ENCODE results near the gene CLEC7A. TPM values are rescaled to one million over a fixed set of nuclear protein-coding genes. Genes with fewer than 3 reads are reported as not detected.
A peak's percentile ranks its signal among the peaks of the same experiment; 100 is the strongest.

CLEC7A gene
- polyA plus RNA-seq, 10 donors = 1.0 to 4.2 (median 1.5) TPM

DNA sequence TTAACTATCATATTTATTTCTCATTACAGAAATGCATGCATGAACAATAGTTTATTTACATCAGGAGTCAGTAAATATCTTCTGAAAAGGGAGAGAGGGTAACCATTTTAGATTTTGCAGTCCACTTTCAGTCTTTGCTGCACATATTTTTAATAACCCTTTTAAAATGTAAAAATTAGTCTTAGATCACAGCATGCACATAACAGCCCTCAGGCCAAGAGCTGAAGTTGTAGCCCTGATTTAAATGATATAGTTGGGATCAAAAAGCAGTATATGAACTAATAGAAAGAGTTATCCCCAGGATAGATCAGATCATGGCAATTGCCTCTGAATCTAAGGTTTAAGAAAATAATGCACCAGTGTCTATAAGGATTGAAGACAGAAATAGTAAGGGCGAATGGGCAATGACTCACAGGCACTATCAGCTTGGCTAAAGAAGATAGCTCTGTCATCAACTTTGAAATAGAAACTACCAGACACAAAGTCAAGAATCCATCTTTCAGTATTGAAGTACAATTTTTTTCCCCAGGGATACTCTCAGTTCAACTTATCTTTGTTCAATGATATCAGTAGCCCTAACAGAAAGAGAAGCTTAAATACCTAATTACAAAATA lies 13.1 kb upstream of the CLEC7A start:
- DNase-seq = no peak

DNA sequence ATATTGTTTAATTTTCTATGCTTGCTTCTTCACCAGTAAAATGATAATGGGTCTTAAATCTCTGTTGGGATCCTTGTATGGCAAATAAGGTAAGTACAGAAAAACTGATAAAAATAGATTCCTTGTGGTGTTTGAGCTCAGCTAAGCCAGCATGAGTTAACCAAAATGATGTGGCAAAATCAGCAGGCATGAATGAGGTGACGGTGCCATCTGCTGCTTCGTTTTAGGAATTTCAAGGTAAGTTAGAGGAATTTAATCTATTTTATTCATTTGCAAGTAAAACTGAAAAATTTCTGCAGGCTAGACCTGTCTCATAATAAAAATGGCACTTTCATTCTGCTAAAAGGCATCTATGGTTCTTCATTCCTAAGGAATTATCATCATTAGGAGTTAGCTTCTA lies 10.0 kb upstream of the CLEC7A start:
- peak in 2 of 3 donors; percentile 33 to 69 for DNase-seq

DNA sequence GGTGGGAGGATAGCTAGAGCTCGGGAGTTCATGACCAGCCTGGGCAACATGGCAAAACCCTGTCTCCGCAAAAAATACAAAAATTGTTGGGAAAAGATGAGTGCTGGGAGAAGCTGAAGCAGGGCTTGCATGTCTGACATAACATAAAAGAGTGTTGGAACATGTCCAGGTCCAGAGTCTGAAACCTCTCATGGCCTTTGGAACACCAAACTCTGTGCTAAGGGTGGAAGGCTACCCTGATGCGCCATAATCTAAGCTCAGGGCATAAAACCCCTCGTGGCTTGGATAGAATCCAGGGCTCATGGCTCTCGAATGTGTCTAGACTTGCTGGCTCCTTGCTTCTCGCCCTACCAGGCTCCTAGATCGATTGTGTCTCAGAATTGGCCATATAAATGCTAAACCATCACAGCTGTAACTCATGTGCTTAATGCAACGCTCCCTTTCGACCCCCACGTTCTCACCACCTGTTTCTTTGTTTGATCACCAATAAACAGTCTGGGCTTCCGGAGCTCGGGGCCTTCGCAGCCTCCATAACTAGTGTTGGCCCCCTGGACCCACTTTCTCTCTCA lies 6.7 kb upstream of the CLEC7A start:
- no peak for DNase-seq

DNA sequence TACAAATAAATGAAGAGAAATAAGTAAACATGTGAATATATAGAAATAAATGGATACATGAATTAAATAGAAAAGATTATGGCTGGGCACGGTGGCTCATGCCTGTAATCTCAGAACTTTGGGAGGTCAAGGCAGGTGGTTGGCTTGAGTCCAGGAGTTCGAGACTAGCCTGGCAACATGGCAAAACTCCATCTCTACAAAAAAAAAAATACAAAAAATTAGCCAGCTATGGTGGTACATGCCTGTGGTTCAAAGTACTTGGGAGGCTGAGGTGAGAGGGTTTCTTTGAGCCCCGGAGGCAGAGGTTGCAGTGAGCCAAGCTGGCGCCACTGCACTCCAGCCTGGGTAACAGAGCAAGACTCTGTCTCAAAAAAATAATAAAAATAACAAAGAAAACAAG lies 5.1 kb upstream of the CLEC7A start:
- no peak for DNase-seq

DNA sequence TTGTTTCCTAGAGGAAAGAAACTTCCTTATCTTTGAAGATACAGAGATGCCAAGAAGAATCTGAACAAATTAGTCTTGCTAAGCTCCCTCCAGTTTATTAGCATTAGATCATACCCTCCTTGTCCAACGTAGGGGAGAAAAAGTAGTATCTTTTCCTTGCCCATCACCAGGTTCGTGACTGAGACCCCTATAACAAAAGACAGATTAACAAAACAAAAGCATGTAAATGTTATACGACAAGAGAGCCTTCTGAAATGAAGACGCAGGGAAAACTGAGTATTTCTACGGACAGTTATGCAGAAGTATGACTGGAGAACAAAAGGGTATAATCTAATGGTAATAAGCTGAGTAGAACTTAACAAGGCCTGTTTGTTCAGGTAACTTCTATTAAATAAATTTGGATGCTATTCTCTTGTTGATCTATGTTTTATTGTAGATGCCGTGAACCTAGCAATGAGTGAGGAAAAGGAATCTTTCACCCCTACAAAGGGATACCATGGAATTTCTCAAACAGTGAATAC lies 2.9 kb upstream of the CLEC7A start:
- no peak for DNase-seq

DNA sequence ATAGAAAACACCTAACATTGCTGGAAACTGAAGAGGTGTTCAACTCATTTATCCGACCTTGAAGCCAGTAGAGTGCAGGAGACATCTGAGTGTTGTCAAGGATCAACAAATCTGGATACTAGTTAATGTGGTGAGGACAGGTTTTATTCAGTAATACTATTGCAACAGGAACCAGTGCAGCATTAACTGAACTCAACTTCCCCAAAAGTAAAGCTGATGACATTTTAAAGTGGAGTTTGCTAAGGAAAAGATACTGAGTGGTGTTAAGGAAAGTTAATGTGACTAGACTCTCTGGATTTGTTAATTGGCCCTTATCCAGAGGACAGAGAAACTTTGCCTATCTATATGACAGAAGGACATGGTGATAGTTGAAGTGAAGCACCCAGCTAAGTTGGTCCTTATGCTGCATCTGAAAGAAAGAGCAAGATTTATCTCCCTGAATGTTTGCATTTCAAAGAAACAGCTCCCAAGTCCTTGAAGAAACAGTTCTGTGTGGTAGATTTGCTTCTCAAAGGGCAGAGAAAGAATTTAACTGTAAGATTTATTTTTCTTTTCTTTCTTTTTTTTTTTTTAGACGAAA lies 1.2 kb upstream of the CLEC7A start:
- peak in 1 of 3 donors; percentile 12 for DNase-seq

DNA sequence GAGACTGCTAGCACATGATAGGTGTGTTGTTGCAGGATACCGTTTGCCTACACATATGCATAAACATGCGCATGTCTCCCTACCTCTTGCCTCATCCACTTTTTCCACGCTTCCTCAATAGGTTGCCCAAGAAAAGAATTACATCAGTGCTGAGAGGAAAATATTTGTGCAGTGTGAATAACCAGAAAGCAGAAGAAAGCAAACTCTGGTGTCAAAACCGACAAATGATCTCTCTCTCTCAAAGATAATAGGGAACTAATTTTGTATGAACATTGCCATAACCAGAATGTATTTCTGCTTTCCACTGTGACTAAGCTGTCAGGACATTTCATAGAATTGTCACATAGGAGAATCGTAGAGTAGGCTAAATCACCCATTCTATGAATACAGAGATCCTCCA lies 1.3 kb downstream of the CLEC7A start:
- peak in 2 of 3 donors; percentile 13 to 49 for DNase-seq

DNA sequence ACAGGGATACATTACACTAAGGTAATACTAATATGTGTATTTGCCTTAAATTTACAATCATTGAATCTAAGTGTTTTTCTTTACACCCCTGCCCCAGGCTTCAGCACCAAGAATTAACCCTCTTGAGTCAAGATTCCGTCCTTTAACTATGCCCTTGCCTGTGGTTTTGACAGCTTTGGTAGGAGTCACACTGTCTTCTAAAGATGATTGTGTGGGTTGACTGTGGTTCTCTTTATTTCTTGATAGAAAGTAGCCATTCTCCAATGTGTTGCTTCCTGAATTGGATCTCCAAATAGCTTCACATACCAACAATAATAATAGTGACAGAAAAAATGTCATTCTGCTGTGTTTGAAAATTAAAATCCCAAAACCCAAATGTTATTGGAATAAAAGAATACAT lies 3.6 kb downstream of the CLEC7A start:
- DNase-seq = no peak

DNA sequence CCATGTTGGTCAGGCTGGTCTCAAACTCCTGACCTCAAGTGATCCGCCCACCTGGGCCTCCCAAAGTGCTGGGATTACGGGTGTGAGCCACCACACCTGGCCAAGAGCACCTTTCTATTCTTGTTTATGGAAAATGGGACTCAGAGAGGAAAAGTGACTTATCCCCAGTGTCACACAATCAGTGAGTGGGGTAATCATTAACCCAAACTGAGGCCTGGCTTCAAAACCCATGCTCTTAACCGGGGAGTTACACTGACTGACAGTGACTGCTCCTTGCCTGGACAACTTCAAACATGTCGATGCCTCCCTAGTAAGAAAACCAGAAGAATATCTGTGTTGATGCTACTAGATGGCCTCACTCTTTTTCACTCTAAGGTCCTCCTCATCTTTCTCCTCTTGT lies 7.3 kb downstream of the CLEC7A start:
- DNase-seq = no peak

DNA sequence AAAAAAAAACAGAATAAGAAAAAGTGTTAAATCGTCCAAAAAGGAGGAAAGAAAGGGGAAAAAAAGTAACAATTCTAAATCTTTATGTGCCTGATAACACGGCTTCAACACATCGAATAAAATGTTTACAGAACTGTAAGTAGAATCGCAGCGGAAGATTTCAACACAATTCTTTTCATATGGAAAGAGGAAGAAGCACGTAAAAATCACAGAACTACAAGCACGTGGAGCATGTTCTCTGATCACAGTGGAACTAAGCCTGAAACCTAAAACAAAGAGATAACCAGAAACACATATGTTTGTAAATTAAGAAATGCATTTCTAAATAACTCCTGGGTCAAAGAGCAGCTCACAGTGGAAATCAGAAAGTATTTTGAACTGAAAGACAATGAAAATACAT lies 8.7 kb downstream of the CLEC7A start:
- DNase-seq = peak in 1 of 3 donors; percentile 31

DNA sequence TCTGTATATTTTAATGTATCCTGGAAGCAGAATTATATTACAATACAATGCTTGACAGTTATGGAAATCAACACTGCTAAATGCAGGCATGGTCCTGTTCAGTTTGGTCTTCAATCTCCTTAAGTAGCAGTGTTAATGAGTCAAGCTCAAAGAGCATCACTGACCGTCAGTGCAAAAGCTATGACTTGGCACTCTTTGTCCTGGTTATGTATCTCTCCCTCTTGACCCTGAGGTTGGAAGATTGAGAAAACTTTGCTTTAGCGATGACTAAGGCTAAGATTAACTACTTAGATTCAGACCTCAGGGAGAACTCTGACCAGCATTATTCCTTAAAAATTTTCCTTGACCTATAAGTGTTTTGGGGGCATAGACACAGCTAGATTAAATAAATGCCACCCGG lies 10.9 kb downstream of the CLEC7A start:
- no peak for DNase-seq

DNA sequence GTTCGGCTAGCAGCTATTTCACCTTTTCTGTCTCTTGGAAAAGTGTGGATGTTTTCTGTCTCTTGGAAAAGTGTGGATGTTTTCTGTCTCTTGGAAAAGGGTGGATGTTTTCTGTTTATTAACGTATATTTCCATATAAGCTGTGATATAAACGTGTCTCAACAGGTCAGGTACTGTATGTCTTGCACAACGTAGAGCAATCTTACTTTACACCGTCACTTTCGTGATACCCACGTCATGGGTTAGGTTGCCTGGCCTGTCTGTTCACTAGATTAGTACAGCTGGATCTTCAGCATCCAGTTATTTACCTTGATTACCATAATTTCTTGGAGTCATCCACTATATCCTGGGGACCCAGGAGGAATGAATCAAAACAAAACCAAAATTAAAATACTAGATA lies 14.1 kb downstream of the CLEC7A start:
- DNase-seq = no peak

DNA sequence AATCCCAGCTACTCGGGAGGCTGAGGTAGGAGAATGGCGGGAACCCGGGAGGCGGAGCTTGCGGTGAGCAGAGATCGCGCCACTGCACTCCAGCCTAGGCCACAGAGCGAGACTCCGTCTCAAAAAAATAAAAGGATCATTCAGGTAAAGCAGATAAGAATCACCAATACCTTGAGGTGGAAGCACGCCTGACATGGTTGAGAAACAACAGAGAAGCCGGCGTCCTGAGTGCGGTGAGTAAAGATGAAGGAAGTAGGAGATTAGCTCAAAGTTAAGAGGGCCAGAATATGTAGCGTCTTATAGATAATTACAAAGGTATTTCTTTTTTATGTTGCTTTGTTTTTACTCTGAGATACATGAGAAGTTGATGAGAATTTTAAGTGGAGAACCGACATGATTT lies 14.7 kb downstream of the CLEC7A start:
- DNase-seq = no peak

DNA sequence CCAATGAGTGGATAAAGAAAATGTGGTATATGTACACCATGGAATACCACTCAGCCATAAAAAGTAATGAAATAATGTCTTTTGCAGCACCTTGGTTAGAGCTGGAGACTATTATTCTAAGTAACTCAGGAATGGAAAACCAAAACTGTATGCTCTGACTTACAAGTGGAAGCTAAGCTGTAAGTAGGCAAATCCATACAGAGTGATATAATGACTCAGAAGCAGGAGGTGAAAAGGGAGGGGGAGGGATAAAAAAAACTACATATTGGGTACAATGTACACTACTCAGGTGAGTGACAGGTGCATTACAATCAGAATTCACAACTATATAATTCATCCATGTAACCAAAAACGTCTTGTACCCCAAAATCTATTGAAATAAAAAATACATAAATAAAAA lies 16.1 kb downstream of the CLEC7A start:
- DNase-seq = no peak

DNA sequence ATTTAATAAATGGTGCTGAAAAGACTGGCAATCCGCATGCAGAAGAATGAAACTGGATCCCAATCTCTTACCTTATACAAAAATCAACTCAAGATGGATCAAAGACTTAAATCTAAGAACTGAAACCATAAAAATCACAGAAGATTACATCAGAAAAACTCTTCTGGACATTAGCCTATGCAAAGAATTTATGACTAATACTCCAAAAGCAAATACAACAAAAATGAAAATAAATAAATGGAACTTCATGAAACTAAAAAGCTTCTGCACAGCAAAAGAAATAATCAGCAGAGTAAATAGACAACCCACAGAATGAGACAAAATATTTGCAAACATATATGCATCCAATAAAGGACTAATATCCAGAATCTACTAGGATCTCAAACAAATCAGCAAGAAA lies 16.9 kb downstream of the CLEC7A start:
- DNase-seq = no peak

DNA sequence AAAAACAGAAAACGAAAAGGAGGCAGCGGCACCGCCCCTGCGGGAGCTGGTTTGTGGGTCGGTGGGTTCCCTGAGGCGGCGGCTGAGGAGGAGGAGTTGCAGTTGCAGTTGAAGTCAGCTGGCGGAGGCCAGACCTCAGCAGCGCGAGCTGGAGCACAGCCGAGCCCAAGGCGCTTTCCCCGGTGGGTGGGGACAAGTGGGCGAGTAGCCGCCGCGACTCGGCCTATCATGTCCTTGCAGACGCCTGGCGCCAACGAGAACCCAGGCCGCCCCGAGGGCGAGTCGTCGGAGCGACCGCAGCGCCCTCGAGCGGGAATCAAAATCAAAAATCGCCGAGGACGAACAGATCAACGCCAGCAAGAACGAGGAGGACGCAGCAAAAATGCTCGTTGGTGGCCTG lies 18.5 kb downstream of the CLEC7A start:
- no peak for DNase-seq

DNA sequence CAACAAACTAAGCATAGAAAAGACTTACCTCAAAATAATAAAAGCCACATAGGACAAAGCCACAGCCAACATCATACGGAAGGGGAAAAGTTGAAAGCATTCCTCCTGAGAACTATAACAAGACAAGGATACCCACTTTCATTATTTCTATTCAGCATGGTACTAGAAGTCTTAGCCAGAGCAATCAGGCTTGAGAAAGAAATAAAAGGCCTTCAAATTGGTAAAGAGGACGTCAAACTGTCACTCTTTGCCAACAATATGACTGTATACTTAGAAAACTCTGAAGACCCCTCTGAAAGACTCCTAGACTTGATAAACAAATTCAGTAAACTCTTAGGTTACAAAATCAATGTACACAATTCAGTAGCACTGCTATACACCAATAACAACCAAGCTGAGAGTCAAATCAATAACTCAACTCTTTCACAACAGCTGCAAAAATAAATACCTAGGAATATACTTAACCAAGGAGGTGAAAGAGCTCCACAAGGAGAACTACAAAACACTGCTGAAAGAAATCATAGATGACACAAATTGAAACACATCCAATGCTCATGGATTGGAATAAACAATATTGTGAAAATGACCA lies 19.6 kb downstream of the CLEC7A start:
- no peak for DNase-seq

DNA sequence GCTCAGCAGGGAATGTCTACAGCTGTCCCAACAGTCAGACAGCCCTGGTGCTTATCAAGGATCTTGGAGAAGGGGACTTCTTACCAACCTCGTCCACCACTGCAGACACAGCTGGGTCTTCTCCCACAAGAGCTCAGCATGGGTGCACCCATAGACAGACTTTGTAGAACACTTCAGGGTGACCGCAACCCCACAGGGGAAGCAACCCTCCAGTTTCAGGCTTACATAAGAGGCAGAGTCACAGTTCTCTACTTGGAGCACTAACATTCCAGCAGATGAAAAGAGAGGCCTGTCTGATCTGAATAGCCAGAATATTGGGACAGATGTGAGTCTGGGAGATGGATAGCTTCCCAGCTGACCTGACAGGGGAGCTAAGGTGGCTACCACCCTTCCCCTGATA lies 27.7 kb downstream of the CLEC7A start:
- peak in 1 of 3 donors; percentile 15 for DNase-seq

DNA sequence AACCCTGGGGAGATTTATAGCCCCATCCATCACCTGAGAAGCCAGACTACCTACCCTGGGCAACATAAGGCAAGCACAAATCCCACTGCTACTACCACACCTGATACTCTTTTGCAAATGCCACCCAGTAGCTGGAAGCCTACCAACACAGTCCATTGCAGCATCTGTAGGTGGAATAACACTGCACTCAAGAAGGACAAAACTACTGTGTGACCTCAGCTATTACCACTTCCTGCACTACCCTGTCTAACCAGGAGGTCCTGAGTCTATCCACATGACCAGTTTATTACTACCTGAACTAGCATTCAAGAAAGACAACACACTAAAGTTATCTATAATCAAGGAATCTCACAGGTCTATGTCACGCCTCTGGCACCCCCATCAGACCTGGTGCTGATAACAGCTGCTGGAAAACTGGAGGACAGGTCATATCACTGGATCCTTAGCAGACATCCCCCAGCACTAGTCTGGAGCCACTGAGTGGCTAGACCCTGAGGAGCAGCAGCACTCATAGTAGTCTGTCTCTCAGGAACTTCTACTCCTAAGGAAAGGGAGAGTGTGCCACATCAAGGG lies 28.3 kb downstream of the CLEC7A start:
- no peak for DNase-seq

DNA sequence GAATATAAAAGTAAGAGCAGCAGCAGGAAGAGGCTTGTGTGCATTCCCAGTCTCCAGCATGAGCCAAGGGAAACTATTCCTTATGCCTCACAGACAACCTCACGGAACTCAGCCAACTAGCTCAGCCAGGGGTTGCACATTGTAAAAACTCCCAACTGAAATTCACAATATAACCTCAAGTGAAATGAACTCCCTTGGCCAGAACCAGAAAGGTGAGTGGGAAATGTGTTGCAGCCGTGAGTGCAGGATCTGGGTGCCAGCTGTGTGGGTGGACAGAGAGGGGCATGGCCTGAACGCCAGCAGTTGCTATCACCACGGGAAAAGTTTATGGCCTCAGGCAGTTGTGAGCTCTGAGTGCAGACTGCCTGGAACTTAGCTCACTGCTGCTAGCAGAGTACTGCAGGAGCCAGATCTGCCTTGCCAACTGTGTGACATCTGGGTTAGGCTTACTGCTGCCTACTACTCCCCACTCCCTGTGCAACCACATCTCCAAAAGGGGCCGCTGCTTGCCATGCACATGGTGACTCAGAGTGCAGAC lies 28.9 kb downstream of the CLEC7A start:
- peak; percentile 23 to 87 (median 78) for DNase-seq

DNA sequence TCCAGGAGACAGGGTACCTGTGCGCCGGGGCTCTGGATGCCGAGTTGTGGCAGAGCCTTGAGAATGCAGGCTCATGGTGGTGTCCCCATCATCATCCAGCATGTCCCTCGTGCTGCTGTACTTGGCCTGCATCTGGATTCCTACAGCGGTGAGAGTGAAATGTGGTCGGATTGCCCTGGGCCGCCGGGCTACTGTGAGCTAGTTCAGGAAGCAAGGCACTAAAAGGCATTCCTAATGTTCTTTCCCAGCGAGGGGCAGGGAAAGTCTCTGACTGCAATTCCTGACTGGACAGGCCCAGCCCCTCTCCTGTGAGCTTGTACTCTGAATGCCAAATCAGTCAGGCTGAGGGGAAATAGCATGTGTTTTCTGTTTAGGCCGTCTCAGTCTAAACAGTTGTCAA lies 31.2 kb downstream of the CLEC7A start, which contains the start of gene CLEC1A:
Gene CLEC1A, minus strand, starts transcription at position 195 of the 400 bp plus-strand sequence. Its CDS starts 63 bp downstream, at position 132.
- DNase-seq = peak in 2 of 3 donors; percentile 43 to 53

DNA sequence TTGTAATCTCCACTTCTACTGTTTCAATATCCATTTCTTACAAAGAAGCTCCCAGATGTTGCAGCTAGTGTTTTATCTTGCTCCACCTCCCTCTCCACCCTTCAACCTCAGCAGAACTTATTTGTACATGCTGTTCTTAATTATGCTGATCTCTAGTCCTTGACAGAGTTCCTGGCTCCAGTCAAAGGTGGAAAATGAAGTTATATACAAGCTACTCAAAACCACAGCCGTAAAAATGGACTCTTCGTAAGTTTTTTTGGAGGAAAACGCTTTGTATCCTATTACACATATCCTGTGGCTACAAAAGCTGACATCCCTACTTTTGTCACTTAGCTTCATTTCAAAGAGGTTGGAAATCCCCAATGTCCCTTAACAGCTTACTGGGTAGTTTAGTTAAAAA lies 32.5 kb downstream of the CLEC7A start:
- DNase-seq = peak in 1 of 3 donors; percentile 26
